Measurements from ENCODE around the gene PRKCQ.

The PRKCQ gene

GRCh38 chr10:6543431-6544005, 36.6 kb downstream of the PRKCQ start:
- DNase-seq: no peak
- no peaks in the 10 kb centered on the region for H3K9me3 ChIP-seq
- TF ChIP-seq CTCF (IDR thresholded peaks at IDR 0.05; ENCODE audit: low read depth, low read length): no peak
- no peaks in the 10 kb centered on the region for H3K36me3 ChIP-seq
- no peak overlapping the region for H3K4me3 ChIP-seq (ENCODE audit: low read depth, low read length)
- no peaks in the 10 kb centered on the region for H3K4me1 ChIP-seq
- H3K27me3 ChIP-seq: no peaks in the 10 kb centered on the region

- TF ChIP-seq CTCF (IDR thresholded peaks at IDR 0.05; ENCODE audit: low read depth, low read length): no peak
- H3K27me3 ChIP-seq: no peaks in the 10 kb centered on the region
- H3K4me1 ChIP-seq: no peaks in the 10 kb centered on the region
- no peak overlapping the region for H3K4me3 ChIP-seq (ENCODE audit: low read depth, low read length)
- H3K36me3 ChIP-seq: no peaks in the 10 kb centered on the region
- no peaks in the 10 kb centered on the region for H3K9me3 ChIP-seq
- DNase-seq: no peak
Measured at GRCh38 chr10:6542999-6543430, 37.1 kb downstream of the PRKCQ start.

DNA sequence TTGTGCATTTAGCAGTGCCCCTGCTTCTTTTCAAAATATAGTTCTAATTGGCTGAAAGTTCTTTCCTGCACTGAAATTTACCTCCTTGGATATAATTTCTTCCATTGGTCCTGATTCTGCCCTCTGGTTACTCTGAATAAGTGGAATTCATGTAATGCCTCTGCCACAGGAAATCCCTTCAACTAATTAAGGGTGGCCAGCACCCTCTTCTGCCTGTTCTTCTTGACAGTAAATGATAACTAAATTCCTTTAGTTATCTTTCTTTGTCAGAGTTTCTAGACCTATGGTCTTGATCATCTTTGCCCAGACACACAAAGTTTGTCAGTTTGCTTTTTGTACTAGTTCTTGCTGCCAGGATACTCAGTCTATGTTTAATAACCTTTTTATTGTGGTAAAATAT, 40.2 kb downstream of the PRKCQ start:
- no peaks in the 10 kb centered on the region for H3K9me3 ChIP-seq
- H3K36me3 ChIP-seq: no peaks in the 10 kb centered on the region
- no peaks in the 10 kb centered on the region for H3K27me3 ChIP-seq
- DNase-seq: no peak
- no peaks in the 10 kb centered on the region for H3K4me1 ChIP-seq
- no peak for TF ChIP-seq CTCF (IDR thresholded peaks at IDR 0.05; ENCODE audit: low read depth, low read length)
- no peak overlapping the region for H3K4me3 ChIP-seq (ENCODE audit: low read depth, low read length)

DNA sequence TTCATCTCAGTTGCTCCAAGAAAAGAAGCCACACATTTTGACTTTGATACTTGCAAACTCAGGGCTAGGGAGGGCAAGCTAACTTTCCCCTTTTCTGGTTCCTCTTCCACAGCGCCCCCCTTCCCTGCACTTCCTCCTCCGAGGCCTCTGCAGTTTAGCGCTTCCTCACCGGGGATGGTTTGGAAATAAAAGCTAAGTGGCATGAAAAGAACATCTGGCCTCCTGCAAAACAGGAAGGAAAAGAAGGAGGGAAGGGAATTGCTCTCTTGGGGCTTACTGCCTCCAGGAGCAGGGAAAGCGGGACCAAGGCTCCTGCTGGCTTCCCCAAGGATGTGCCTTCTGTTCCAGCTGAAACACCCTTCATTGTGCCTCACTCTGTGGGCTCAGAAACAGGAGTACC, 42.3 kb downstream of the PRKCQ start:
- H3K4me1 ChIP-seq: no peaks in the 10 kb centered on the region
- no peaks in the 10 kb centered on the region for H3K9me3 ChIP-seq
- no peak for TF ChIP-seq CTCF (IDR thresholded peaks at IDR 0.05; ENCODE audit: low read depth, low read length)
- no peaks in the 10 kb centered on the region for H3K27me3 ChIP-seq
- DNase-seq: no peak
- no peaks in the 10 kb centered on the region for H3K36me3 ChIP-seq
- H3K4me3 ChIP-seq (ENCODE audit: low read depth, low read length): no peak overlapping the region

GRCh38 chr10:6536102-6536501, 44.0 kb downstream of the PRKCQ start:
- no peaks in the 10 kb centered on the region for H3K4me1 ChIP-seq
- peaks cover 16% of the 10 kb centered on the region for H3K27me3 ChIP-seq
- H3K4me3 ChIP-seq (ENCODE audit: low read depth, low read length): no peak overlapping the region
- no peaks in the 10 kb centered on the region for H3K9me3 ChIP-seq
- no peak for TF ChIP-seq CTCF (IDR thresholded peaks at IDR 0.05; ENCODE audit: low read depth, low read length)
- H3K36me3 ChIP-seq: no peaks in the 10 kb centered on the region
- no peak for DNase-seq

- Histone ChIP-seq H3K9me3 (no peaks in the 10 kb centered on the region), H3K4me1 (no peaks in the 10 kb centered on the region), H3K36me3 (no peaks in the 10 kb centered on the region), H3K27me3 (peaks cover 17% of the 10 kb centered on the region), H3K4me3 (ENCODE audit: low read depth, low read length) (no peak overlapping the region)
- DNase-seq: no peak
- no peak for TF ChIP-seq CTCF (IDR thresholded peaks at IDR 0.05; ENCODE audit: low read depth, low read length)
Measured at GRCh38 chr10:6535156-6535764, 44.8 kb downstream of the PRKCQ start.
